ENCODE results near the gene CCDC34.
"Not testable (repeated sequence)": the region's sequence is repeated elsewhere in the genome, so short reads cannot be mapped to it uniquely, and the experiment has no call there.

CCDC34 gene

GRCh38 chr11:27321340-27321739, 41.7 kb downstream of the CCDC34 start:
- not testable (repeated sequence) for H3K4me3 ChIP-seq (ENCODE audit: low read depth, low read length); H3K4me1 ChIP-seq (ENCODE audit: control insufficient read depth, insufficient read depth, low read length); H3K36me3 ChIP-seq (ENCODE audit: control insufficient read depth, insufficient read depth, low read length); H3K9ac ChIP-seq (ENCODE audit: low read depth, low read length); H3K27me3 ChIP-seq (ENCODE audit: control insufficient read depth, insufficient read depth, low read length); H3K27ac ChIP-seq (ENCODE audit: low read depth, low read length)
- peaks cover 10% of the 10 kb centered on the region; the same call in 1 of the 2 replicates for H3K9me3 ChIP-seq (ENCODE audit: control insufficient read depth, insufficient read depth, low read length)

GRCh38 chr11:27319072-27319471, 43.9 kb downstream of the CCDC34 start:
- Histone ChIP-seq H3K9me3 (ENCODE audit: control insufficient read depth, insufficient read depth, low read length) (peaks cover 10% of the 10 kb centered on the region; the same call in 1 of the 2 replicates), H3K27me3 (ENCODE audit: control insufficient read depth, insufficient read depth, low read length) (no peaks in the 10 kb centered on the region), H3K4me3 (ENCODE audit: low read depth, low read length) (no peak overlapping the region), H3K36me3 (ENCODE audit: control insufficient read depth, insufficient read depth, low read length) (no peaks in the 10 kb centered on the region), H3K9ac (ENCODE audit: low read depth, low read length) (no peak overlapping the region), H3K4me1 (ENCODE audit: control insufficient read depth, insufficient read depth, low read length) (peaks cover 7% of the 10 kb centered on the region; the same call in 1 of the 2 replicates), H3K27ac (ENCODE audit: low read depth, low read length) (no peak overlapping the region)

- Histone ChIP-seq H3K27me3 (ENCODE audit: control insufficient read depth, insufficient read depth, low read length) (no peaks in the 10 kb centered on the region), H3K9ac (ENCODE audit: low read depth, low read length) (no peak overlapping the region), H3K36me3 (ENCODE audit: control insufficient read depth, insufficient read depth, low read length) (no peaks in the 10 kb centered on the region)
These were observed 45.3 kb downstream of the CCDC34 start for GRCh38 chr11:27317751-27318150.

GRCh38 chr11:27315836-27316235, 47.2 kb downstream of the CCDC34 start:
- no peak overlapping the region for H3K4me3 ChIP-seq (ENCODE audit: low read depth, low read length)
- H3K9me3 ChIP-seq (ENCODE audit: control insufficient read depth, insufficient read depth, low read length) = no peaks in the 10 kb centered on the region
- no peak overlapping the region for H3K9ac ChIP-seq (ENCODE audit: low read depth, low read length)
- H3K27me3 ChIP-seq (ENCODE audit: control insufficient read depth, insufficient read depth, low read length) = no peaks in the 10 kb centered on the region
- no peaks in the 10 kb centered on the region for H3K36me3 ChIP-seq (ENCODE audit: control insufficient read depth, insufficient read depth, low read length)
- peaks cover 10% of the 10 kb centered on the region; the same call in 1 of the 2 replicates for H3K4me1 ChIP-seq (ENCODE audit: control insufficient read depth, insufficient read depth, low read length)
- no peak overlapping the region for H3K27ac ChIP-seq (ENCODE audit: low read depth, low read length)

More at GRCh38 chr11:27317751-27318150, 45.3 kb downstream of the CCDC34 start:
- peaks cover 10% of the 10 kb centered on the region; the same call in 1 of the 2 replicates for H3K9me3 ChIP-seq (ENCODE audit: control insufficient read depth, insufficient read depth, low read length)
- no peak overlapping the region for H3K27ac ChIP-seq (ENCODE audit: low read depth, low read length)
- H3K4me3 ChIP-seq (ENCODE audit: low read depth, low read length) = no peak overlapping the region
- peaks cover 10% of the 10 kb centered on the region; the same call in 1 of the 2 replicates for H3K4me1 ChIP-seq (ENCODE audit: control insufficient read depth, insufficient read depth, low read length)

- H3K27me3 ChIP-seq (ENCODE audit: control insufficient read depth, insufficient read depth, low read length) = no peaks in the 10 kb centered on the region
- H3K9ac ChIP-seq (ENCODE audit: low read depth, low read length) = no peak overlapping the region
- H3K4me1 ChIP-seq (ENCODE audit: control insufficient read depth, insufficient read depth, low read length) = peaks cover 10% of the 10 kb centered on the region; the same call in 1 of the 2 replicates
- H3K4me3 ChIP-seq (ENCODE audit: low read depth, low read length) = no peak overlapping the region
- H3K9me3 ChIP-seq (ENCODE audit: control insufficient read depth, insufficient read depth, low read length) = no peaks in the 10 kb centered on the region
- no peaks in the 10 kb centered on the region for H3K36me3 ChIP-seq (ENCODE audit: control insufficient read depth, insufficient read depth, low read length)
- no peak overlapping the region for H3K27ac ChIP-seq (ENCODE audit: low read depth, low read length)
These were observed 49.7 kb downstream of the CCDC34 start for GRCh38 chr11:27313157-27313821.

- no peak overlapping the region for H3K27ac ChIP-seq (ENCODE audit: low read depth, low read length)
- H3K27me3 ChIP-seq (ENCODE audit: control insufficient read depth, insufficient read depth, low read length) = no peaks in the 10 kb centered on the region
- no peak overlapping the region for H3K4me3 ChIP-seq (ENCODE audit: low read depth, low read length)
- H3K9ac ChIP-seq (ENCODE audit: low read depth, low read length) = no peak overlapping the region
- no peaks in the 10 kb centered on the region for H3K36me3 ChIP-seq (ENCODE audit: control insufficient read depth, insufficient read depth, low read length)
- H3K9me3 ChIP-seq (ENCODE audit: control insufficient read depth, insufficient read depth, low read length) = no peaks in the 10 kb centered on the region
- peaks cover 3% of the 10 kb centered on the region; the same call in 1 of the 2 replicates for H3K4me1 ChIP-seq (ENCODE audit: control insufficient read depth, insufficient read depth, low read length)
These were observed 50.9 kb downstream of the CCDC34 start for GRCh38 chr11:27312110-27312509.

- no peak overlapping the region for H3K9ac ChIP-seq (ENCODE audit: low read depth, low read length)
- H3K36me3 ChIP-seq (ENCODE audit: control insufficient read depth, insufficient read depth, low read length) = no peaks in the 10 kb centered on the region
- peaks cover 3% of the 10 kb centered on the region; the same call in 1 of the 2 replicates for H3K4me1 ChIP-seq (ENCODE audit: control insufficient read depth, insufficient read depth, low read length)
- no peaks in the 10 kb centered on the region for H3K9me3 ChIP-seq (ENCODE audit: control insufficient read depth, insufficient read depth, low read length)
- no peaks in the 10 kb centered on the region for H3K27me3 ChIP-seq (ENCODE audit: control insufficient read depth, insufficient read depth, low read length)
- H3K4me3 ChIP-seq (ENCODE audit: low read depth, low read length) = no peak overlapping the region
- H3K27ac ChIP-seq (ENCODE audit: low read depth, low read length) = no peak overlapping the region
These were observed 52.3 kb downstream of the CCDC34 start for GRCh38 chr11:27310707-27311106.

- H3K27me3 ChIP-seq (ENCODE audit: control insufficient read depth, insufficient read depth, low read length) = no peaks in the 10 kb centered on the region
- peaks cover 3% of the 10 kb centered on the region; the same call in 1 of the 2 replicates for H3K4me1 ChIP-seq (ENCODE audit: control insufficient read depth, insufficient read depth, low read length)
- peaks cover 2% of the 10 kb centered on the region; the same call in 1 of the 2 replicates for H3K9me3 ChIP-seq (ENCODE audit: control insufficient read depth, insufficient read depth, low read length)
- H3K36me3 ChIP-seq (ENCODE audit: control insufficient read depth, insufficient read depth, low read length) = no peaks in the 10 kb centered on the region
- H3K9ac ChIP-seq (ENCODE audit: low read depth, low read length) = no peak overlapping the region
- H3K4me3 ChIP-seq (ENCODE audit: low read depth, low read length) = no peak overlapping the region
- no peak overlapping the region for H3K27ac ChIP-seq (ENCODE audit: low read depth, low read length)
These were observed 52.8 kb downstream of the CCDC34 start for GRCh38 chr11:27310182-27310581.

- peaks cover 7% of the 10 kb centered on the region for H3K9me3 ChIP-seq (ENCODE audit: control insufficient read depth, insufficient read depth, low read length)
- no peaks in the 10 kb centered on the region for H3K27me3 ChIP-seq (ENCODE audit: control insufficient read depth, insufficient read depth, low read length)
- H3K4me1 ChIP-seq (ENCODE audit: control insufficient read depth, insufficient read depth, low read length) = peaks cover 3% of the 10 kb centered on the region; the same call in 1 of the 2 replicates
- no peak overlapping the region for H3K4me3 ChIP-seq (ENCODE audit: low read depth, low read length)
- no peak overlapping the region for H3K9ac ChIP-seq (ENCODE audit: low read depth, low read length)
- no peak overlapping the region for H3K27ac ChIP-seq (ENCODE audit: low read depth, low read length)
- H3K36me3 ChIP-seq (ENCODE audit: control insufficient read depth, insufficient read depth, low read length) = no peaks in the 10 kb centered on the region
These were observed 54.0 kb downstream of the CCDC34 start for GRCh38 chr11:27309046-27309445.

- no peaks in the 10 kb centered on the region for H3K4me1 ChIP-seq (ENCODE audit: control insufficient read depth, insufficient read depth, low read length)
- H3K27me3 ChIP-seq (ENCODE audit: control insufficient read depth, insufficient read depth, low read length) = no peaks in the 10 kb centered on the region
- no peak overlapping the region for H3K4me3 ChIP-seq (ENCODE audit: low read depth, low read length)
- H3K9me3 ChIP-seq (ENCODE audit: control insufficient read depth, insufficient read depth, low read length) = peaks cover 13% of the 10 kb centered on the region
- no peaks in the 10 kb centered on the region for H3K36me3 ChIP-seq (ENCODE audit: control insufficient read depth, insufficient read depth, low read length)
- H3K27ac ChIP-seq (ENCODE audit: low read depth, low read length) = no peak overlapping the region
- H3K9ac ChIP-seq (ENCODE audit: low read depth, low read length) = no peak overlapping the region
These were observed 55.8 kb downstream of the CCDC34 start for GRCh38 chr11:27307232-27307631.

- Histone ChIP-seq H3K9ac (ENCODE audit: low read depth, low read length) (no peak overlapping the region), H3K9me3 (ENCODE audit: control insufficient read depth, insufficient read depth, low read length) (peaks cover 13% of the 10 kb centered on the region), H3K27ac (ENCODE audit: low read depth, low read length) (no peak overlapping the region), H3K4me1 (ENCODE audit: control insufficient read depth, insufficient read depth, low read length) (no peaks in the 10 kb centered on the region), H3K4me3 (ENCODE audit: low read depth, low read length) (no peak overlapping the region), H3K27me3 (ENCODE audit: control insufficient read depth, insufficient read depth, low read length) (no peaks in the 10 kb centered on the region), H3K36me3 (ENCODE audit: control insufficient read depth, insufficient read depth, low read length) (no peaks in the 10 kb centered on the region)
These were observed 57.3 kb downstream of the CCDC34 start for GRCh38 chr11:27305751-27306150.

All from HUES48 (cell line).